Activated CD4-positive, alpha-beta T cell treated with anti-CD3 and anti-CD28 coated beads for 4 hours (primary cell): ENCODE data around the gene TMUB1.
"Not testable (repeated sequence)": the region's sequence is repeated elsewhere in the genome, so short reads cannot be mapped to it uniquely, and the experiment has no call there.

Experiments
- DNase-seq, 2 donors: peaks; one replicate each; pipeline ENCODE4 v3.0.0-alpha.2; 2020

The TMUB1 gene

DNA sequence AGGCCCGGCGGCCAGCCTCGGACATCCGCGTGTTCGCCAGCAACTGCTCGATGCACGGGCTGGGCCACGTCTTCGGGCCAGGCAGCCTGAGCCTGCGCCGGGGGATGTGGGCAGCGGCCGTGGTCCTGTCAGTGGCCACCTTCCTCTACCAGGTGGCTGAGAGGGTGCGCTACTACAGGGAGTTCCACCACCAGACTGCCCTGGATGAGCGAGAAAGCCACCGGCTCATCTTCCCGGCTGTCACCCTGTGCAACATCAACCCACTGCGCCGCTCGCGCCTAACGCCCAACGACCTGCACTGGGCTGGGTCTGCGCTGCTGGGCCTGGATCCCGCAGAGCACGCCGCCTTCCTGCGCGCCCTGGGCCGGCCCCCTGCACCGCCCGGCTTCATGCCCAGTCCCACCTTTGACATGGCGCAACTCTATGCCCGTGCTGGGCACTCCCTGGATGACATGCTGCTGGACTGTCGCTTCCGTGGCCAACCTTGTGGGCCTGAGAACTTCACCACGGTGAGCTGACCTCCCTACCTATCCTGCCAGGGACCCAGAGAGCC is 34.3 kb downstream of the TMUB1 start:
- DNase-seq, result no peak

- no peak for DNase-seq
Measured at GRCh38 chr7:151047976-151048815, 35.1 kb downstream of the TMUB1 start, which contains the start of gene ASIC3. Gene ASIC3, plus strand, starts transcription at chr7:151048531. Its CDS starts 355 bp downstream, at chr7:151048886.

GRCh38 chr7:151046603-151047573 is 36.4 kb downstream of the TMUB1 start:
- no peak for DNase-seq

GRCh38 chr7:151045967-151046366 is 37.3 kb downstream of the TMUB1 start:
- no peak for DNase-seq

DNA sequence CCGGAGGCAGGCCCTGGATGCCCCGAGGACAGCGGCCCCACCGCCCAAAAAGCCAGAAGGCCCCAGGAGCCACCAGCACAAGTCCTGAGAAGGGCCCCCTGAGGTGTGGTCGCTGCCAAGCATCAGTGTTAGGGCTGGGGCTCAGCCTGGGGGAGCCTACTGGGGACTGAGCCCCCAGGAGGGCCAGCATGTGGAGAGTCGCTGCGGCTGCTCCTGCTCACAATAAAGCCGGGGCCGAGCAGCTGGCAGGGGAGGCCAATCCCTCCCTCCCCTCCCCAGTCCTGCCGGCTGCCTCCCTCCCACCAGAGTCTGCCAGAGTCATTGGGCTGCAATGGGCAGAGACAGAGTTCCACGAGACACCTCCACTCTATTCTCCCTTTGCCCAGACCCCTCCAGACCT is 38.0 kb downstream of the TMUB1 start:
- DNase-seq, result no peak

GRCh38 chr7:151043959-151044358 is 39.3 kb downstream of the TMUB1 start:
- DNase-seq, result no peak

DNA sequence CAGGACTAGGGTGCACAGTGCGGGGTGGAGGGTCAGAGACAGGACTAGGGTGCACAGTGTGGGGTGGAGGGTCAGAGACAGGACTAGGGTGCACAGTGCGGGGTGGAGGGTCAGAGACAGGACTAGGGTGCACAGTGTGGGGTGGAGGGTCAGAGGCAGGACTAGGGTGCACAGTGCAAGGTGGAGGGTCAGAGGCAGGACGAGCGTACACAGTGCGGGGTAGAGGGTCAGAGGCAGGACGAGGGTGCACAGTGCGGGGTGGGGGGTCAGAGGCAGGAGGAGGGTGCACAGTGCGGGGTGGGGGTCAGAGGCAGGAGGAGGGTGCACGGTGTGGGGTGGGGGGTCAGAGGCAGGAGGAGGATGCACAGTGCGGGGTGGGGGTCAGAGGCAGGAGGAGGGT is 39.8 kb downstream of the TMUB1 start:
- not testable (repeated sequence) for DNase-seq

GRCh38 chr7:151040616-151041375 is 42.5 kb downstream of the TMUB1 start:
- no peak for DNase-seq

DNA sequence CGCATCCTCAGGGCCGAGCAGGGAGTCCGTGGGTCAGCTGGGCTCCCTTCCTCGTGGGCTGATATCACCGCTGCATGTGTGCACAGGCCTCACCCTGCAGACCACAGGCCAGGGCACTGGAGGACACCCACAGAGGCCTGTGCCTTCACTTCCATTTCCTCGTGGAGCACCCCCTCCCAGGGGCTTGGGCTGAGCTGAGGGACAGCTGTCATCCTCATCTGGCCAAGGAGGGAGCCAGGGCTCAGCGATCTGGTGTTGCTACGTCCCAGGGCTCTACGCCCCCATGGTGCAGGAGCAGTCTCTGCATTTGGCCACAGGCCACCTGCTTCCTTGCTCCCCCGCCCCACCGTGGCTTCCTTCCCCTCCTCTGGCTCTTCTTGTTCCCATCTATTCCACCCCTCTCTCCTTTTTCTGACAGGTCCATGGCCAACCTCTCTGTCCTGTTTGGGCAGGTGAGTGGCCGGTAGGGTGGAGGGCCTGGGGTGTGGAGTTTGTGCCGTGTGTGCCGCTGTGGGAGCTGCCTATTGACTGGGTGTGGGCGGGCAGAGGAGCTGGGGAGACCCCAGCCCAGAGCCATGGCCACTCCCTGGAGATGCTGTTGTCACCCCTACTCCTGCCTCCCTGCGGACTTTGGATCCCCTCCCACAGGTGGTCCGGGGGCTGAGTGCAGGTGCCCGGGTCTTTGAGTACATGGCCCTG is 43.3 kb downstream of the TMUB1 start:
- DNase-seq, result no peak

DNA sequence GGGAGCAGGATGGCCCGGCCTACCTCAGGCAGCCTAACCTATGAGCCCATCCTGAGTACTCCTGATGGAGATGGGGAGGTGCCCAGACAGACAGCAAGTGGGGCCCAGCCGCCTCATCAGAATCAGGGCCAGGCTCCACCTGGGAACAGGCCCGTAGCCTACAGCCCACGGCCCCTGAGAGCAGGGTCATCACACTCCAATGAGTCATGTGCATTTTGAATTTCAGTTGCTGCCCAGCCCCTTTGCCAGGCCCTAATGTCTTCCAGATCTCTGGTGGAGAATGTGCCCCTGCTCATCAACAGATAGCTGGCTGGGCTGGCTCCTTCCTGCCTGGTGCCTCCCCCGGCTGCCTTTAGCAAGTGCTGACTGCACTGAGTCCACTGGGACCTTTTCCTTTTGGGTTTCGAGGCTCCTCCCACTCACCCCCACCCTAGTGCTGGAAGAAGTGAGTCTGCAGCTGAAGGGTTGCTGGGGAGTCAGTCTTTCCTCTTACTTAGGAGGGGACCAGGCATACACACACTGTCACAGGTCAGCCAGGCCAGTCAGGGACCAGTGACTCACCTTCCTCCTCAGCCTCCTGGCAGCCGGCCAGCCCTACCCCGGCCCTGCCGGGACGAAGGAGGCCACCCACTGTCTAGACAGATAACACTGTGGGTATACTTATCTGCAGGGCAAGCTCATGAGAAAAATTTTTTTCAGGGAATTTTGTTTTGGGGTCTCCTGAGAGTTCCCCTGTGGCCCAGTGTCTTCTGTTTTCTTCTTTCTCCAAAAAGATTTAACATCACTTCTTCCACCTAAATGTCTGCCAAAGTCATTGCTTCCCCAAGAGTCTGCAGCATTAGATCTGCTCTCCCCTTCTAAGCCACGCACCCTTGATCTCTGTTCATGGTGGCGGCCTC is 44.1 kb downstream of the TMUB1 start:
- peak; percentile 67 to 78 for DNase-seq

- DNase-seq, result no peak
Measured at GRCh38 chr7:151035902-151036301, 47.4 kb downstream of the TMUB1 start.

DNA sequence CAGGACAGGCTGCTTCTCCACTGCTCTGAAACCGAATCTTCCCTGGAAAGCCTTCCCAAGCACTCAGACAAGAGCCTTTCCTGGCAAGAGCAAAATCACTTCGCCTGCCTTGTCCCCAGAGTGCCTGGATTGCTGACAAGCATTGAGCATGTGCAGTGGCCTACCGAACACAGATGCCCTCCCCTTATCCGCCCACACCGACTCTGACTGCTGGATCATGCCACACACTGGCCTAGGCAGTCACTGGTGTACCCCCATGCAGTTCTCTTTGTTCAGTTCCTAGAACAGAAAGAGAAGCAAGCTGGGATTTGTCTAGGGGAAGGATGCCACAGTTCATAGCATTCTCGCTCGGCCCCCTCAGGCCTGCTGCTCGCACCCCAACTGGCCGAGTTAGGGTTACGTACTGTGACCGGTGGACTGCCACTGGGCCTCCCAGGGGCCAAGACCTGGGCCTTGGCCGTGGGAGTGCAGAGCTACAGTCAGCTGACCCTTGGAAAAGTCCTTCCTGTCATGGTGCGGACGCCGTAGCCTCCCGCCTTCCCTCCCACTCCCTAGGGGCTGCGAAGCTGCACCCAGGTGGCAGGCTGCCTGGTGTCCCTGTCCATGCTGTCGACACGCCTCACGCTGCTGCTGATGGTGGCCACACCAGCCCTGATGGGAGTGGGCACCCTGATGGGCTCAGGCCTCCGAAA is 48.1 kb downstream of the TMUB1 start:
- no peak for DNase-seq

- DNase-seq, result no peak
Measured at GRCh38 chr7:151034312-151035025, 48.8 kb downstream of the TMUB1 start.

DNA sequence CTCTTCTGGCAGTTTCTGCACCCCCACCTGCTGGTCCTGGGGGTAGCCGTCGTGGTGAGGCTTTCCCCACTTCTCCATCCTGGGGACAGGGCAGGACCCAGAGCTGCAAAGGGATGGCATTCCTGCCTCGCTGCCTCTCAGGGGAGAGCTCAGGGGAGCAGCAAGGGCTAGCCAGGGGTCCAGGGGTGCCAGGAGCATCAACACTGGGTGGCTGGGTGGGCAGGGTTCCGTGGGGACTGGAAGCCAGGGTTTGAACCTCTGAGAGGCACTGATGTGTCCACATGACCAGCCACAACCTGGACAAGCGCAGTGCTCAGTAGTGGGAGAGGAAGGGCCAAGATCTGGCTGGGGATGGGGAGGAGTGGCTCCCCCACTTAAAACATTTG is 49.4 kb downstream of the TMUB1 start:
- no peak for DNase-seq

DNA sequence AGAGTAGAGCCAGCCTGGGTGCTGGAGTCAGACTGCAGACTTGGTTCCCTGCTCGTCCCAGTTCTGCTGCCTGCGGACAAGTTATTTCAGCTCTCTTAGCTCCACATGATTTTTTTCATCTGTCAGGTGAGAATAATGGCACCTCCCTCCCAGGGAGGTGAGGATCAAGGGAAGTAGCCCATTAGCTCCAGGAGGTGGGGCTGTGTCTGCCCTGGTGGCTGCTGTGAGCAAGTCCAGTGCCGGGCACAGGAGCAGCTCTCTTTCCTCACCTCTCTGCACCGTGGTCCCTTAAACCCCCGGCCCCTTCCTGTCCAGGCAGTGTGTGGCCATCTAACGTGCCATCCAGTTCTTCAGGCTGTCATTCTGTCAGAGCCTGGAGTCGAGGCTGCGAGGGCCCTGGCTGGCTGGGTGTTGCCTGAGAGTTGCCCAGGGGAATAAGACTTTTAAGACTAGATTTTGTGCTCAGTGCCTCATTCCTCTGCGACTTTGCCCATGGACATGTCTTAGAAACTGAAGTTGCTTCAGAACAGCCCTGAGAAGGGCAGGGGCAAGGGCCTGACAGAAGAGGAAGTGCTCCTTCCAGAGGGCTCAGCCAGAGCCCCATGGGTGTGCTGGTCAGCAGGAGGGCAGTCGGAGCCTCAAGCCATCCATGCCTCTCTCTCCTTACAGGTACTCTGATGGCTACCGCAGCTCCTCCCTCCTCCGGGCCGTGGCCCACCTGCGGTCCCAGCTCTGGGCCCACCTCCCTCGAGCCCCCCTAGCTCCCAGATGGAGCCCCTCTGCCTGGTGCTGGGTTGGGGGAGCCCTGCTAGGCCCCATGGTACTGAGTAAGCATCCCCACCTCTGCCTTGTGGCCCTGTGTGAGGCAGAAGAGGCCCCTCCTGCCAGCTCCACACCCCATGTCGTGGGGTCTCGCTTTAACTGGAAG is 50.1 kb downstream of the TMUB1 start:
- no peak for DNase-seq
